ENCODE measurements around the gene SFMBT2. TPM values are rescaled to one million over a fixed set of nuclear protein-coding genes. Genes with fewer than 3 reads are reported as not detected.

The SFMBT2 gene
- total RNA-seq, 1 donor from 2014 or later = 22.3 TPM

DNA sequence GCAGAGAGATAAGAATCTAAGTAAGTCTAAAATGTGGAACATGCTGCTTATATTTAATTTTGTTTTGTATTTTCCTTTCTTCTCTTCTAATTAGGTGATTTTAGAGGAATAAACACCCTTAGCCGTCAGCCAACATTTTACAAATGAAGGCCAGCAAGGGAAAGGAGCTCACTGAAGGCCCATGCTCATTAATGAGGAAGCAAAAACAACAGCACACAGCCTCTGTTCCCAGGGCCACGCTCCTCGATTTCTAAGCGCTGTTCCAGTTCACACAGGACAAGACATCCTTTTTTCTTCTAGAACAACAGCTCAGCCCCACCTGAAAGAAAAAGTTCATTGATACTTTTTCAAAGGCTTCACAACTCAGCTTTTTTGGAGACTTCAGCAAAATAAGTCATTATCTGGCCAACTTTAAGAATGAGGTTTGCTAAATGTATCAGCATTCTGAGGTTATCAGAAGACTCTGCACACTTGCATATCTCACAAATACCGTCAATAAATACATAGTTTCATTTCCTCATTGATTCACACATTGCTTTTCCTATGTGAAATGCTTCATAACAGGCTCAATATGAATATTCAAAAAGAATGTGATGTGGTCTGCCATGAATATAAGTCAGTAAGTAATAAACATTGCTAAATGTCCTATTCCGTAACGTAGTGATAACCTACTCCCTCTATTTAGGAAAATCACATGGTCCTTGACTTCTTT is 34.8 kb upstream of the SFMBT2 start:
- Histone ChIP-seq H3K27me3 (ENCODE audit: low read depth) (peaks cover 3% of the 10 kb centered on the region), H3K4me3 (no peak overlapping the region), H3K9me3 (peaks cover 19% of the 10 kb centered on the region), H3K36me3 (no peaks in the 10 kb centered on the region), H3K4me1 (no peaks in the 10 kb centered on the region), H3K27ac (no peak overlapping the region)
- intact Hi-C loops (cut with DNase I) = no loop called here
- DNase-seq (no peak), ATAC-seq (no peak)
- TF ChIP-seq, protein P1, sequence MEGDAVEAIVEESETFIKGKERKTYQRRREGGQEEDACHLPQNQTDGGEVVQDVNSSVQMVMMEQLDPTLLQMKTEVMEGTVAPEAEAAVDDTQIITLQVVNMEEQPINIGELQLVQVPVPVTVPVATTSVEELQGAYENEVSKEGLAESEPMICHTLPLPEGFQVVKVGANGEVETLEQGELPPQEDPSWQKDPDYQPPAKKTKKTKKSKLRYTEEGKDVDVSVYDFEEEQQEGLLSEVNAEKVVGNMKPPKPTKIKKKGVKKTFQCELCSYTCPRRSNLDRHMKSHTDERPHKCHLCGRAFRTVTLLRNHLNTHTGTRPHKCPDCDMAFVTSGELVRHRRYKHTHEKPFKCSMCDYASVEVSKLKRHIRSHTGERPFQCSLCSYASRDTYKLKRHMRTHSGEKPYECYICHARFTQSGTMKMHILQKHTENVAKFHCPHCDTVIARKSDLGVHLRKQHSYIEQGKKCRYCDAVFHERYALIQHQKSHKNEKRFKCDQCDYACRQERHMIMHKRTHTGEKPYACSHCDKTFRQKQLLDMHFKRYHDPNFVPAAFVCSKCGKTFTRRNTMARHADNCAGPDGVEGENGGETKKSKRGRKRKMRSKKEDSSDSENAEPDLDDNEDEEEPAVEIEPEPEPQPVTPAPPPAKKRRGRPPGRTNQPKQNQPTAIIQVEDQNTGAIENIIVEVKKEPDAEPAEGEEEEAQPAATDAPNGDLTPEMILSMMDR (IDR thresholded peaks at IDR 0.05) = no peak

DNA sequence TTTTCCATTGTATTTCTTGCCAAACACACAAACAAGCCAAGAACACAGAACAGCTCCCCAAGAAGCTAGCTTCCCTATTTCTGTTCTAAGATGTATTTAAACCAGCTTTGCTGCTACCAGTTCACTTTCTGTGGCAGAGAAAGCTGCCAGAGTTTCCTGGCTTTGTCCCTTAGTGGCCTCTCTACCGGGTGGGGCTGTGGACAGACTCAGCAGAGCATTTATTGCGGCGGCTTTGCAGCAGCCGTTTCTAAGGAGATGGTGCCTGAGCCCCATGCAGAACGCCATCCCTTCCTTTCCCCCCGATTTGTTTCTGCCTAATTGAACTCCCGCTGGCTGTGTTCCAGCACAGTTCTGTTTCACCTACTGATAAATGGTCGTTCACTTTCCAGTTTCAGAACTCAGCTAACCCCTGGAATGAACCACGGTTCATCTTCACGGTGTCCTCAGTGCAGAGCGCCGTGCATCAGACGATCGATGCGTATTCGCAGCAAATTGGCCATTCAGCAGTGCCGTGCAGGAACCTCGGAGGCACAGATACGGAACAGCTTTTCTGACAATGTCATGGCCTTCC is 33.8 kb upstream of the SFMBT2 start:
- H3K27ac ChIP-seq = no peak overlapping the region
- H3K9me3 ChIP-seq = peaks cover 13% of the 10 kb centered on the region
- ATAC-seq (peak in 1 of 2 donors; percentile 11), DNase-seq (no peak)
- no peaks in the 10 kb centered on the region for H3K4me1 ChIP-seq
- TF ChIP-seq, protein P1 (IDR thresholded peaks at IDR 0.05) = no peak
- intact Hi-C loops (cut with DNase I) = no loop called here
- no peaks in the 10 kb centered on the region for H3K36me3 ChIP-seq
- H3K4me3 ChIP-seq = no peak overlapping the region
- H3K27me3 ChIP-seq (ENCODE audit: low read depth) = peaks cover 10% of the 10 kb centered on the region

DNA sequence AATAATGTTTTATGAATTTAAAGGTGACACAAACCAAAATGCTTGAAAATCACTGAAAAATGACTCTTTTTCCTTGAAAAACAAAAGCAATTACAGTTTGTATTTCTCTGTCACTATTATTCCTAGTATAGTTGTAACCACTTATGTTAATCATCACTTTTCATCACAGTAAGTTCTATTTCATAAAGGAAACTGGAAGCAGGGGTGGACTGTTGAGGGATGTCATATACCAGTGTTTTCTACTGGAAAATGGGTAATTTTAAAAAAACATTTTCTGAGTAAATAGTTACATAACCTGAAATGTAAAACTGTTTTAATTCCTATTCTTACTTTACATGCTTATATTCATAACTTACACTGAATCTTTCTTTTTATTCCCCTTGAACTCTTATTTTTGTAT is 32.2 kb upstream of the SFMBT2 start:
- DNase-seq = no peak
- intact Hi-C loops (cut with DNase I) = no loop called here
- no peaks in the 10 kb centered on the region for H3K9me3 ChIP-seq

DNA sequence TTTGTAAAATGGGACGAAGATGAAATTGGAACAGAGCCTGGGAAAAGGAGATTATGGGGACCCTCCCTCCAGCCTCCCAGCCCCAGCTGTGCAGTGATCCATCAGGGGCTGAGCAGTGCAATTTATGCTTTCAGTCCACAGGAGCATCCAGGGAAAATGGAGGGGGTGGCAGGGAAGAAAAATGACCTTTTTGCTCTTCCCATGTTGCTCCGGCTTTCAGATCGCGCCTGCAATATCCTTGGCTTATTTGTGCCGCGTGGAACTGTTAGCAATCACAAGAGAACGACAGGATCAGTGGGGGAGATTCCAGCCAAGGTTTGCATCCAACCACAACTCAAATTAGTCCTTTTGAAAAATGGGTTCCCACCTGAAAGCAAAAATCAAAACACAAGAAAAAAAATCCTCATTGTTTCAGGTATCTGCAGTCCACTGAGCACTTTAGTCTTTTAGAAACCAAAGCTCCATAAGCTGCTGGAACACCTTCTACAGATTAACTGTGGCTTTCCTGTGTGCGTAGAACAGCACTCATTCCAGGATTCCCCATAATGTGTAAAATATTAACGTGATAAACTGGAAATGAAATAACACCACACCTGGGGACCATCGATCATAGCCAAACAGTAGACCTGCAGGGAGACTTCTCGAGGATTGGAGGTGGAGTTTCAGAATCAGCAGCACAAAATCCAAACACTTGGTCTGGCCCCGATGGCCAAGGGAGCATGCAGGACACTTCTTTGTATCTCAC is 30.7 kb upstream of the SFMBT2 start:
- Histone ChIP-seq H3K36me3 (no peaks in the 10 kb centered on the region), H3K4me1 (no peaks in the 10 kb centered on the region), H3K9me3 (no peaks in the 10 kb centered on the region), H3K27me3 (ENCODE audit: low read depth) (peaks cover 15% of the 10 kb centered on the region), H3K27ac (no peak overlapping the region), H3K4me3 (no peak overlapping the region)
- intact Hi-C loops (cut with DNase I) = no loop called here
- no peak for DNase-seq
- TF ChIP-seq, protein P1 (IDR thresholded peaks at IDR 0.05) = no peak
- no peak for ATAC-seq

More for the DNA sequence above, 32.2 kb upstream of the SFMBT2 start:
- Histone ChIP-seq H3K27ac (no peak overlapping the region), H3K4me1 (no peaks in the 10 kb centered on the region), H3K27me3 (ENCODE audit: low read depth) (peaks cover 15% of the 10 kb centered on the region), H3K4me3 (no peak overlapping the region), H3K36me3 (no peaks in the 10 kb centered on the region)
- TF ChIP-seq, protein P1 (IDR thresholded peaks at IDR 0.05) = no peak
- ATAC-seq = no peak

DNA sequence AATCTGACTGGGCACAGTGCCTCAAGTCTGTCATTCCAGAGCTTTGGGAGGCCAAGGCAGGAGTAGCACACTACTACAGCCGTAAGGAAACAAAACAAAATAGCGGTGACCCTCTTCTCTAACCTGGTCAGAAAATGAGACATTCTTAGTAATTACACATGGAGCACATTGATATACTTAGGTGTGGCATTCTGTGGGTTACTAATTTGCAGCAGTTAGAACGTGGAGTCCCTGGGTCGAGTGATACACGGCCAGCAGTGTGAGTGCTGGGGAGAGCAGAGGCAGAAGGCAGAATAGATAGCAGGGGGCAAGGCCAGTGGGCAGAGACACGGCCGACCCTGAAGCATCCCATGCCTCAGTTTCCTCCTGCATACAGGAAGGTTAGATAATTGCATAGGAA is 28.9 kb upstream of the SFMBT2 start:
- Histone ChIP-seq H3K4me1 (no peaks in the 10 kb centered on the region), H3K27ac (no peak overlapping the region), H3K27me3 (ENCODE audit: low read depth) (peaks cover 15% of the 10 kb centered on the region), H3K36me3 (no peaks in the 10 kb centered on the region), H3K9me3 (no peaks in the 10 kb centered on the region), H3K4me3 (no peak overlapping the region)
- TF ChIP-seq, protein P1 (IDR thresholded peaks at IDR 0.05) = no peak
- ATAC-seq (no peak), DNase-seq (no peak)
- intact Hi-C loops (cut with DNase I) = no loop called here
